Activated CD4-positive, alpha-beta T cell treated with anti-CD3 and anti-CD28 coated beads for 4 hours (primary cell): ENCODE measurements around the gene FARS2.

Source experiments
- DNase-seq, 2 donors: peaks; one replicate each; pipeline ENCODE4 v3.0.0-alpha.2; 2020

The FARS2 gene

GRCh38 chr6:5745081-5745480 lies 483.8 kb downstream of the FARS2 start:
- no peak for DNase-seq

GRCh38 chr6:5746053-5746758 lies 484.9 kb downstream of the FARS2 start:
- no peak for DNase-seq

DNA sequence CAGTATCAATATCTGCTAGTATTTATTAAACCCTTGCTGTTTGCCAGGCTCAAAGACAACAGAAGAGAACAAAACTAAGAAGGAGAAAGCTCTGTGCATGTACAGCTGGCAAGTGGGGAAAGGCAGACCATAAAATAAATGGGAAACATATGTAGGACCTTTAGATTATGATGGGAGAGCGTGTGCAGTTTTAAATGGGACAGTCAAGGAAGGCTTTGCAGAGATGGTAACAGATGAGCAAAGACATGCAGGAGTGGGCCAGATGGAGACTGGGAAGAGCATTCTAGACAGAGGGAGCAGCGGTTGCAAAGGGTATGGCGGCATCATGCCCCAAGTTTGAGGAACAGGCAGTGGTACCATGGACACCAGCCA lies 485.4 kb downstream of the FARS2 start:
- no peak for DNase-seq

DNA sequence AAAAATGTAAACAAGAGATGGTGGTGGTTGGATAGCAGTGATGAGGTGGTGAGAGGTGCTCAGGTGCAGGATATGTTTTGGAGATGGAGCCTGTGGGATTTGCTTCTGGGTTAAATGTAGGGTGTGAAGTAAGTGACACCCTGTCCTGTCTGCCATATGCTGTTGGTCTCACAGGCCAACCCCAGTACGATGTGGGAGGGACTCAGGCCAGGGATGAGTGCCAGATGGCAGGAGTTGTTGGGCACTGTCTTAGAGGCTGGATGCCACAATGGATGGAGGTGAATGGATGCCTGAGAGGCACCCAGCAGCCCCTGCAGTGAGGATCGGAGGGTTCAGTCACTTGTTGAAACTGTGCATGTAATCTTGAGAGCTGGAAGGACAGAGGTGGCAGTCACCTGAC lies 486.1 kb downstream of the FARS2 start:
- DNase-seq: no peak

- DNase-seq: no peak
Observed at GRCh38 chr6:5749016-5749650, 487.8 kb downstream of the FARS2 start.

DNA sequence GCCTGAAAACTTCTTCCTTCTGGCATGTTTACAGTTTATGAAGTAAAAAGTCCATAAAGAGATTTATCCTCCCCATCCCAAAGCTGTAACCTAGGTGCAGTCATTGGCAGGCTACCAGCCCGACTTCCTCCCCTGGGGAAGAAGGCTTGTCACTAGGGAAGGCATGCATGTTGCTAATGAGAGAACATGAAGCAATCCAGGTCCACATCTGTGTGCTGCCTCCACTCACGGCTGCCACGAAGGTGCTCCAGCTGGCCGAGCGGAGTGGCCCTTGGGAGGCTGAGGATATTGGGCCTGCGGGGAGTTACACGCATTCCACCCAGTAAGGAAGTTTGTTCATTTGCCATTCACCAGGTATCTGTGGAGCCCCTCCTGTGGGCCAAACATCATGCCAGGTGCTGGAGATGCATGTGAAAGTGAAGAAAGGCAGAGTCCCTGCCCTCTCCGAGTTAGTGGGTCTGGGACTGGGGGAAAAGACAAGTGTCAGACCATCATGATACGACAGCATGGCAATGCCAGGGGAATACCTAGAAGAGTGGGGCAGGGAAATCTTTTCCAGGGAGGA lies 488.4 kb downstream of the FARS2 start:
- DNase-seq: no peak

DNA sequence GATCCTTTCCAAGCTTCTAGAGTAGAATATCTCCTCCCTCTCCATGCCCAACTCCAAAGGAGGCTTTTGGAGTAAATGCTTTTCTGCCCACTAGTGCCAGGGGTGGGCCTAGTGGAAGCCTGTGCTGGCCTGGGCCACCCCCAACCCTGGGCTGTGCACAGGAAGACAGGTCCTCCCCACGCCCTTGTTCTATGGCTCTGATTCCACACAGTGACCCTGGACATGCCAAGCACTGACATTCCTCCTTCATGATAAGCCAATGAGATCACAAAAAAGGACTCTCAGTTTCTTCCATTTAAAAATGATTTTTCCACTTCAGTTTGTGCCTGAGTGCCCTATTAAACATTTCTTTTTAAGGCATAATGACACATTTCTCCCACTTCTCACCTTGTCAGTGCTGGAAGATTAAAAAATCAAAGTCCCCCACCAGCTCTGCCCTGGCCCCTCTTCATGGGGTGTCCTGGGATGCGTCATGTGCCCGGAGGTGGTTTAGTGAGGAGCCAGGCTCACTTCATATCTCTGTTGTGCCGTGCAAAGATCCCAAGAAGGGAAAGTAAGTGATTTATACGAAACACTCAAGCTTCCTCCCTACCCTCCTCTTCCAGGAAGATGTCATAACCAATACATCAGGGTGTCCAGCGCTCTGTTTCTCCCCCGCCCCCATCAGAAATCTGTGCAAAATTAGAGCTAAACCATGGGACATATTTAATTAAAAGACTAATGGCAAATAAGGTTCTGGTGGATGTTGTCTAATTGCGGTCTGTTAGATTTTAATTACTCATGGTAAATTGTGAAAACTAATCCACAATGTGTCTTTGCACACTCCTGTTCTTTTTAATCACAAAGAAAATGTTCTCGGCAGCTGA lies 490.4 kb downstream of the FARS2 start:
- no peak for DNase-seq

GRCh38 chr6:5752391-5752680 lies 491.0 kb downstream of the FARS2 start:
- no peak for DNase-seq

GRCh38 chr6:5753209-5753608 lies 491.9 kb downstream of the FARS2 start:
- no peak for DNase-seq

GRCh38 chr6:5754904-5755303 lies 493.6 kb downstream of the FARS2 start:
- no peak for DNase-seq

DNA sequence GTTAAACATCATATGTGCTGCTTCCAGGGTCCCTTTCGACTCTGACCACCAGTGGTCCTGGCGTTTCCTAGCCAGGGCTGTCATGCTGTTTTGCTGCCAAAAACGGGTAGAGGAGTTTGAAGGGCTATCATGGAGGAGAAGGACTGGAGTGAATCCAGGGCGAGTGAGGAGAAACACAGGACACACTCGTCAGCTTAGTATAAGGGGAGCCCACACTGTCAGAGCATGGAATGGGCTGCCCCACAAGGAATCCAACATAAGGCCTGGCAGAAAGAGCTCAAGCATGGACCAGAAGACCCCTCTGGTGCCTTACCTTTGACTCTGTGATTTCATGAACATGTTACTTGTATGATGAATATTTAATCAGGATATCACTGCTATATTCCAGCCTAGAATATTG lies 498.3 kb downstream of the FARS2 start:
- no peak for DNase-seq

DNA sequence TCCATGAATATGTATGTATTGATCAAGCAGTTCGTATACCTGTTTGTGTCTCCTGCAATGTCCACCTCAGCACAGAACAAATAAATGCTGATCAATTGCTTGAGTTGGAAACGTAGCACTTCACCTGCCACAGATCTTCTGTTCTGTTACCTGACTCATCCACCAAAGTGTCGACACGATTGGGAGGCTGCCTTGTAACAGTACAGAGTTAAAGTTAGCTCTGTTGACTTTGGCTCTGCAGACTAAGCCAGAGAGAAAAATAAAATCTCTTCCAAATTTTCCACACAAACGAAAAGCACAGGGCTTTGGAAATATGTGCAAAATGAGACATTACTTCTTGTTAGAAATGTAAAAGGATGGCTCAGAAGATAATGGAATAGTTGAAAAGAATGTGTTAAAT lies 500.1 kb downstream of the FARS2 start:
- no peak for DNase-seq

DNA sequence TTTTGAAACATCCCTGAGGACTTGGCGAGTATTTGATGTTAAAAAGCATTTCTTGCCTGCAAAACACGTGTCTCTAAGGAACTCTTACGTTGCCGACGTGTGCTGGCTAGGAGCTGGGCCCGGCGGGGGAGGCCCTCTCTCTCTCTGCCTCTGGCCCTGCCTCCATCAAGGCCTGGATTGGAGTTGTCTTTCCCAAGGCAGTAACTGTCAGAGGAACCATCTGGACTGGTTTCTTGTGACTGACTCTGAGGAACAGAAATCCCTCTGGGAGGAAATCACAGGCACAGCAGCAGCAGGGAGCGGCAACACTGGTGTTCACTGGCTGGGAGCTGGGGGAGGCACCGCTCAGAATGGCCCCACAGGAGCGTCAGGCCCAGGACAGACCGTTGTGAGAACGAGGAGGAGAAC lies 501.3 kb downstream of the FARS2 start:
- DNase-seq: no peak

DNA sequence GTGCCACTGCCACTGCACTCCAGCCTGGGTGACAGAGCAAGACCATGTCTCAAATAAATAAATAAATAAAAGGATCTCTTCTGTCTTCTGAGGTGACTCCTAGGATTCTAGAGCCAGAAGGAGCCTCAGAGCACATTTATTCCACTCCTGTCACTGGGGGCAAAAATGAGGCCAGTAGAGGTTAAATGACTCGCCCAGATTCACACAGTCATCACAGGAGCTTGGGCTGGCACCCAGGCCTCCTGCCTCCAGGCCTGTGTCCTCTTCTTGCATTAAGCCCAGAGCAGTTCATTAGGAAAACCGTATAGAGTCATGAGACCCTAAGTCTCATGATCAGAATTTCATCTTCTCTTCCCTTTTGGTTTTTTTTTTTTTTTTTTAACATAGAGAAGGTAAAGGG lies 502.1 kb downstream of the FARS2 start:
- DNase-seq: no peak

DNA sequence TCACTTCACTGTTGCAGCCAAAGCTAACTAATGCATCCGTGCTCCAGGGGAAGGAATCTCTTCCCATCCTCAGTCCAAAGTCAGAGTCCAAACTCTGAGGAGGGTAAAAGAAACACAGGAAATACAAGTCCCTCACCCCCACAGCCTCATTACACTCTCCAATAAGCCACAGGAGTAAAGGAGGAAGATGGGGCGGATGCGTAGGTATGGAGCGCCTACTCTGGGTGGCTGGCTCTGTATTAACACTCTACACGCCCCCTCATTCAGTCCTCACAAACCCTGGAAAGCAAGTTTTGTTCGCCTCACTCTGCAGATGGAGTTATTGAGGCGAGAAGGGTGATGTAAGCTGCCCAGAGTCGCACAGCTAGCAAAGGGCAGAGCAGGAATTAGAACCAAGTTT lies 502.6 kb downstream of the FARS2 start:
- no peak for DNase-seq

DNA sequence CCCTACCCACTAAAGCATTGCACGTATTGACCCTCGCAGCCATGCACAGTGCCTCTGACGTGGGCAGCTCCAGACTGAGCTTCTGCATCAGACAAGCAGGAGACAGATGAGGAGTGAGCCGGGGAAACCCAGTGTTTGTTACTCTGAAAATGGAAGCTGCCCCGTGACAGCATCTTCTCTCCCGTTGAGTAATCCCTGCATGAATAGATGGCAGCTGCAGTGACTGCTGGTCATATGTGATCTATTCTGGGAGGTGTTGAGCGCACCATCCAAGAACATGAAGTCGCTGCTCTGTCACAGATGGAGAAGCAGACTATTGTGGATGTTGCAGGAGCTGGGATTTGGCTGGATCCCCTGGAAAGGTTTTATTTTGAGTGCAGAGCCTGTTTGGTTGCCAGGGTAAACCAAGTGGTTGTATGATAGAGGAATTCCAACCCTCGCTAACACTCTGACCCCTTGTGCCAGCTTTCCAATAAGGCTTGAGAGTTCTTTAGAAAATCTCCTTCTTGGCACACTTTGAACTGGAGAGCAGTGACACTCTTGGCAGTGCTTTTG lies 503.2 kb downstream of the FARS2 start:
- no peak for DNase-seq

DNA sequence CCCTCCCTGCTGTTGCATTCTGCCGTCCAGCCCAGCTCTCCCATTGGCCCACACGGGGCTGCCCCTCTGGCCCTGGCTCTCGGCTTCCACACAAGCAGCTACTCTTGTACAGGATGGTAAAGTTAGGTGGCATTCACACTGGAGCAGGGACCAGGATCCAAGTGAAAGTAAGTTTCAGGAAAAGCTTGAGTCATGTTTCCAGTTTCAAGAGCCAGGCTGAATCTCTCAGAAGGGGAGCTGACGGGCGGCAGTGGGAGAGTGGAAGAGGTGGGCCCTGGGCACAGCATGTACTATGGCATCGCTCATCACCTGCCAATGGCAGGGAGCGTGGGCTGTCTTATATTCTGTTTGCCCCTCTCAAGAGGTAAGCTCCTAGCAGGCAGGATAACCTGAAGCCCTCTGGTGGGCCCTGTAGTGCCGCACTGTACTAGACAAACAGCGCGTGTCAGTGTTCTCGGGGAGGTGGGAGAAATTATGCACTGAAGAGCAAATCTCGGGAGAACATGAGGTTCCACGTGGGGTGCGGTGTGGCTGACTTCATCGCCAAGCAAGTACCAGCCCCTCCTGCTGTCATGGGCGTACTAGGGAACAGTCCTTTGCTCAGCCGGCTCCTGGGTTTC lies 503.9 kb downstream of the FARS2 start:
- DNase-seq: no peak

DNA sequence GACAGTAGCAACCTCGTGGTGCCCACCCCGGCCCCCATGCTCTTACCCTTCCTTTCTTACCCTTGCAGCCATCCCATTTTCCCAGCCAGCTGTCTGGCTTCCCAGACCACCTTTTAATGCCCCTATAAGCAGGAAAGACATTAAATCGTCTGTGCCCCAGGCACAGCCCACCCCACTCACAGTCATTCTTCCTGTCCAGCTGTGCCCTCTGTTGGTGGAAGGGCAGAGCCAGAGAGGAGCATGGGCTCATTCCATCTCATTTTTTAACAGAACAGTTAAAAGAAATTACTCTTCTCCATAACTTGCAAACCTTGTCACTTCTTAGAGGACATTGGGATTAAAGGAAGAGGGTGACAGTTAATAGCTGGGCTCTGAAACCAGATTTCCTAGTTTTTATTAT lies 504.9 kb downstream of the FARS2 start:
- DNase-seq: no peak

DNA sequence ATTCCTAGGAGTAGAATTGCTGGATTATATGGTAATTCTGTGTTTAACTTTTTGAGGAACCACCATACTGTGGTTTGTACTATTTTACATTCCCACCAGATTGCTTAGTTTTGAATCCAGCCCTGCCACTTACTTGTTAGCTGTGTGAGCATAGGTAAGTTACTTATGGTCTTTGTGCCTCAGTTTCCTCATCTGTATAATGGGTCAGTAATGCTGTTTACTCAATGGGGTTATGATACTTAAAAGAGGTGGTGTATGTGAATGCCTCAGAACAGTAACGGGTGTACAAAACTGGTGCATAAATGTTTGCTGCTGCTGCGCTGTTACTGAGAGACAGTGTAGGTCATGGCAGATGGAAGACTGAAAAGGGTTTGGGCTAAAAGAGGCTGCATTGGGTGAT lies 506.2 kb downstream of the FARS2 start:
- no peak for DNase-seq

GRCh38 chr6:5771211-5771610 lies 509.9 kb downstream of the FARS2 start:
- DNase-seq: no peak

- DNase-seq: no peak
Observed at GRCh38 chr6:5771759-5772390, 510.6 kb downstream of the FARS2 start.

GRCh38 chr6:5772408-5773120 lies 511.3 kb downstream of the FARS2 start:
- DNase-seq: no peak
